GM18858 (cell line): ENCODE data around the gene PRRC1.
A peak's percentile ranks its signal among the peaks of the same experiment; 100 is the strongest.

Source experiments
- ATAC-seq: cut with Tn5 transposase; IDR thresholded peaks from one replicate; pipeline ENCODE4 v1.9.1; 2021; ENCODE audit not compliant: unreplicated experiment

PRRC1 gene

DNA sequence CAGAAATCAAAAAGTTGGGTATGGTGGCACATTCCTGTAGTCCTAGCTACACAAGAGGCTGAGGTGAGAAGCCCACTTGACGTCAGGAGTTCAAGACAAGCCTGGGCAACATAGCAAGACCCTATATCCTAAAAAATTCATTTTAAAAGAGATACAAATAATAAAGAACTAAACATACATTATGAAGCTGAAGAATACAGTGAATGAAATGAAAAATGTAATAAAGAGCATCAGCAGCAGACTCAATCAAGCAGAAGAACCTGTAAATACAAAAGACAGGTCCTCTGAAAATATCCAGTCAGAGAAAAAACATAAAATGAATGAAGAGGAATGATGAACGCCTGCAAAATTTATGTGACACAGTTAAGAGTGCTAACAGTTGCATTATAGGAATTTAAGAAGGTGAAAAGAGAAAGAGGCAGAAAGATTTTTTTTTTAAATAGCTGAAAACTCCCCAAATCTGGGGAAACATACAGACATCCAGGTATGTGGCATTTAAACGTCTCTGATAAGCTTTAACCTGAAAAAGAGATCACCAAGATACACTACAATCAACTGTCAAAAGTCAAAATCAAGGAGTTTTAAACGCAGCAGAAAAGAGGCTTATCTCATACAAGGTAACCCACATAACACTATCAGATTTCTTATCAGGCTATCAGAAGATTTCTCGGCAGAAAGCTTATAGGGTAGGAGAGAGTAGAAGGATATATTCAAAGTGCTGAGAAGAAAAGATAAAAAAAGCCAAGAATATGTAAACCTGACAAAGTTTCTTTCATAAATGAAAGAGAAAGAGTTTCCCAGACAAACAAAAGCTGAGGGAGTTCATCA lies 57.6 kb downstream of the PRRC1 start:
- no peak for ATAC-seq

DNA sequence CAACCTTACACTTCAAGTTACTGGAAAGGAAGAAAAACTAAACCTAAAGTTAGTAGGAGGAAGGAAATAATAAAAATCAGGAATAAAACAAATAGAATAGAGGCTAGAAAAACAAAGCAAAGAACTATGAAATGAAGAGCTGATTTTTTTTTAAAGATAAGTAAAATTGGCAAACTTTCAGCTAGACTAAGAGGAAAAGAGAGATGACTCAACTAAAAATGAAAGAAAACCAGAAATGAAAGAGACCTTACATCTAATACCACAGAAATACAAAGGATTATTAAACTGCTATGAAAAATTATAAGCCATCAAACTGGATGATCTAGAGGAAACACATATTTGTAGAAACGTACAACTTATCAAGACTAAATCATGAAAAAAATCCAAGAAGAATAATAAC lies 60.0 kb downstream of the PRRC1 start:
- ATAC-seq, result no peak

DNA sequence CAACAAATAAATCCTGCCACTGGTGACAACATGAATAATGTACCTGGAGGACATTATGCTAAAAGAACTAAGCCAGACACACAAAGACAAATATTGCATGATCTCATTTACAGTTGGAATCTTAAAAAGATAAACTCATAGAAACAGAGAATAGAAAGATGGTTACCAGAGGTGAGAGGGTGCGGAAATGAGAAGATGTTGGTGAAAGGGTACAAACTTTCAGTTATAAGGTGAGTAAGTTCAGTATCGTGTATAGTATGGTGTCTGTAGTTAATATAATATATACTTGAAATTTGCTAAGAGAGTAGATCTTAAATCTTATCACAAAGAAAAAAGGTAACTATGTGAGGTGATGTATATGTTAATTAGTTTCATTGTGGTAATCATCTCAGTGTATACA lies 63.3 kb downstream of the PRRC1 start:
- peak; percentile 41 for ATAC-seq

DNA sequence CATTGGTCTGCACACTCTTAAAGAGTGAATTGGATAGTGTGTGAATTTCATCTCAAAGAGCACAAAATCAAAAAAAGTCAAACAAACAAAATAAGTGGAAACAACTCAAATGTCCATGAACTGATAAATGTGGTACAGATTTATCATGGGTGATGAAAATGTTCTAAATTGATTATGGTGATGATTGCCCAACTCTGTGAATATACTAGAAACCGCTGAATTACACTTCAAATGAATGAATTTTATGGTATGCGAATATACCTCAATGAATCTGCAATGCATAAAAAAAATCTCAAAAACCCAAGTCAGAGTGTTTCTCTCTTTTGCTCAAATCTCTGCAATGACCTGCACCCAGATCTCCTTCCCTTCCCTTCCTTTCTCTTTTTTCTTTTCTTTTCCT lies 64.0 kb downstream of the PRRC1 start:
- ATAC-seq, result no peak

DNA sequence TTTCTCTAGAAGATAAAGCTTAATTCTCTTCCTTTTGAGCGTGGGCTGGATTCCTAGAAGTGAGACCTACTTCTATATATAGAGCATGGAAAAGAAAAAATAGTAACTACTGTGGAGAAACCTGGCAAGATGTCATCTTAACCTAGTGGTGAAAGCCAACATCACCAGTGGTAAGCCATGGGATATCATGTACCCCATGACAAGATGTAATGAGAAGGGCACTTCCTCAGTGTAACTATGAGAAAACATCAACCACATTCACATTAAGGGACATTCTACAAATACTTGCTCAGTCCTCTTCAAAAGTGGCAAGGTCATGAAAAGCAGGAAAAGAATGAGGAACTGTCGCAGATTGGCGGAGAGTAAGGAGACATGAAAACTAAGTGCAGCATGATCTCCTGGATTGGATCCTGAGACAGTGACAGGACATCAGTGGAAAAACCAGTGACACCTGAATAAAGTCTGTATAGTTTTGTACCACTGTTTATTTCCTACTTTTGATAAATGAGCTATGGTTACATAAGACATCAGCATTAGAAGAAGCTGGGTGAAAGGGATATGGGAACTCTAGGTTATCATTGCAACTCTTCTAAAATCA lies 65.4 kb downstream of the PRRC1 start:
- no peak for ATAC-seq

DNA sequence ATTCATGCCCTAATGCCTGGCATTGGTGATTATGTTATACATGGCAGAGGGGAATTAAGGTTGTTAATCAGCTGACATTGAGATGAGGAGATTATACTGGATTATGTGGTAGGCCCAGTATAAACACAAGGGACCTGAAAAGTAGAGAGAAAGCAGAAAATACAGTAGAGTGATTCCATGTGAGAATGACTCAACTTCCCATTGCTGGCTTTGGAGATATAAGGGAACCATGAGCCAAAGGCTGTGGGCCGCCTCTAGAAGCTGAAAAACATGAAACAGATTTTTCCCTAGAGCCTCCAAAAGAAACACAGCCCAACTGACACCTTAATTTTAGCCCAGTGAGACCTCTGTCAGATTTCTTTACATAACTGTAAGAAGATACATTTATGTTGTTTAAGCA lies 66.4 kb downstream of the PRRC1 start:
- ATAC-seq, result no peak

DNA sequence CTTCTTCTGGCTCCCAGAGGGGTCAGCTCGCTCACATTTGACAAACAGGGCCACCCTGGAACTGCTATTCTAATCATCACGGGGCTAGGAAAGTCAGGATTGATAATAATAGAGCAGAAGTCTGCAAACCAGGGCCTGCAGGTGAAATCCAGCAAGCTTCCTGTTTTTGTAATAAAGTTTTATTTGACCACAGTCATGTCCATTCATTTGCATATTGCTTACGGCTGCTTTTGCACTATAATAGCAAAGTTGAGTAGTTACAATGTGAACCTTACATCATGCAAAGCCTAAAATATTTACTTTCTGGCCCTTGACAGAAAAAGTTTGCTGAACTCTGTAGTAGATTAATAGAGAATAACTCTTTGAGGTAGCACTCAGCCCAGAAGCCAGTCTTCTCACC lies 68.2 kb downstream of the PRRC1 start:
- ATAC-seq, result no peak

DNA sequence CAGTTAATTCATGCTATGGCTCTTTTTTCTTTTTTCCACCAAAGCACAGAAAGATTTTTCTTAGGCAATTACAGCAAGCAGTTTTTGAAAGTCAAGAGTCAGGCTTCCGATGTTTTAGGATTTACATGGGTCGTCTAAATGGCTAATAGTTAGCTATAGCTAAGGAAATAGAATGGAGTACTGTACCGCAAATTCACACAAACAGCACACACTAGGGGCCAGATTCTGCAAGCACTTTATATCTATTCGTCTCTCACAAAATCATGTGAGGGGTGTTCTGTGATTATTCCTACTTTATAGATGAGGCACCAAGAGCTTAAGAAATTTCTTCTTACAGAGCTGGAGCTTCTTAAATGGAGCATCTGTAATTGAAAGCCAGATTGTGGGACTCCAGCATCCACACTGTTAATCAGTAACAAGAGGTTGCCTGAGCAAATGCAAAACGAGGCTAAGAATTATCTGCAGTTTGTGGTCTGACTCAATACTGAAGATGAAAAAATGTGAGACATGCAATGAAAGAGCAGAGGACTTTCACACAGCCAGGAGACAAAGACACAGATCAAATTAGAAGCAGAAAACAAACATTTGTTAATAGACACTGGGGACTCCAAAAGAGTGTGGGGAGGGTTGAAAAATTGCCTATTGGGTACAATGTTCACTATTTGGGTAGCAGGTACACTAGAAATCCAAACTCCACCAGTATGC lies 68.8 kb downstream of the PRRC1 start:
- ATAC-seq, result peak; percentile 77

DNA sequence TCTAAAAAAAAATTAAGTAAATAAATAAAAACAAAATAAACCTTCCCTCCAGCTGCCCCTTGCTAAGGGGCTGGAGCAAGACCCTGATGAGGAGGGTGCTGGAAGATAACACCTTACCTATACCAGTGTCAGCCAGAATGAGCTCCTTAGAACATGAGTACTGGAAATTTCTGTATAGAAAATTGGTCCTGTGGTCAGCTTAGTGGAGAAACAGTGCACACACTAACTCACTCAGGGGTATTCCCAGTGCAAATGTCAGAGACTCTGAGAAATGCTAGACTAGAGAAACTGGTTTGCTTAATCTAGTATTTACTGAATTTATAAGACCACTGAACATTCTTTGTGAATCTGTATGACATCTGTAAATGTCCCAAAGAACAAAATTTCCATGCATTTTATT lies 69.4 kb downstream of the PRRC1 start:
- peak; percentile 29 for ATAC-seq

DNA sequence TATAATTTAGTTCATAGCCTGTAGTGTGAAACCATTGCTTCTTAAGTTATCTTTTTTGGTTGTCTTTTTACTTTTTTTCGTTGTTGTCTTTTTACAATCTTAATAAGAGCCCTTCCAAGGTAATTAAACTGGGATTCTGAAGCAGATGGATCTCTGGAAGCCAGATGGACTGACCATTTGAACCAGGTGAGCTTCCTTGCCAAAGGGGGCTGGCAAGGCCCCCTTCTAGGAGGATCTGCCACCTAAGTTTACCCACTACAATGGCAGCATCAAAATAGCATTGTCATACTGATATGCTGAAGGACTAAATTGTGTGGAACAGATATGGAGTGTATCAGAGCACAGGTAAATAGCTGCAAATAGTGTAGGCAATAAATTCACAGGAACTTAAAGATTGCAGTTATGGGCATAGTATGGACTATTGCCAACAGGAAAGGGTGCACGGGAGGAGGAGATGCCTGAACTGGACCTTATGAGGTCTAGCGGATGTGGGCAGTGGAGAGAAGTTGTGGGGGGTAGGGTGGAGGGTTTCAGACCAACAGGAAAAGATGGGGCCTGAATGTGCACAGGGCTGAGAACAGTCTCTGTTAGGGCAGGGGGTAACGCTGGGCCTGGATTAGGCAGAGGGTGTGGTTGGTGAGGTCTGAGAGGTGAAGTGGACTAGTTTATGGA lies 69.9 kb downstream of the PRRC1 start:
- ATAC-seq, result no peak

DNA sequence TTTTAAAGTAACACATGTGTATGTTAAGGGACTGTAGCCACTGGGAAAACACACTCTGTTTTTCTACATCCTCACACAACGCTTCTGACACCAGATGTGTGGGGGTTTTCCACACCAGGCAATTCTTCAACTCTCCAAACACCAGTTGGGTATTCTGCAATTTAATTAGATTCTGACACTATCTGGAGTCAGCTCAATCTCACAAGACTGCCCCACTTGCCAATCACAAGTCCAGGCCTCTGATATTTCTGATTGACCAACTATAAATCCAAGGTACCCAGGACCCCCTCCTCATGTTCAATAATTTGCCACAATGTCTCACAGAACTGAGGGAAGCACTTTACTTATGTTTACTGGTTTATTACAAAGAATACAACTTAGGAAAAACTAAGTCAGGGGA lies 70.9 kb downstream of the PRRC1 start:
- no peak for ATAC-seq

DNA sequence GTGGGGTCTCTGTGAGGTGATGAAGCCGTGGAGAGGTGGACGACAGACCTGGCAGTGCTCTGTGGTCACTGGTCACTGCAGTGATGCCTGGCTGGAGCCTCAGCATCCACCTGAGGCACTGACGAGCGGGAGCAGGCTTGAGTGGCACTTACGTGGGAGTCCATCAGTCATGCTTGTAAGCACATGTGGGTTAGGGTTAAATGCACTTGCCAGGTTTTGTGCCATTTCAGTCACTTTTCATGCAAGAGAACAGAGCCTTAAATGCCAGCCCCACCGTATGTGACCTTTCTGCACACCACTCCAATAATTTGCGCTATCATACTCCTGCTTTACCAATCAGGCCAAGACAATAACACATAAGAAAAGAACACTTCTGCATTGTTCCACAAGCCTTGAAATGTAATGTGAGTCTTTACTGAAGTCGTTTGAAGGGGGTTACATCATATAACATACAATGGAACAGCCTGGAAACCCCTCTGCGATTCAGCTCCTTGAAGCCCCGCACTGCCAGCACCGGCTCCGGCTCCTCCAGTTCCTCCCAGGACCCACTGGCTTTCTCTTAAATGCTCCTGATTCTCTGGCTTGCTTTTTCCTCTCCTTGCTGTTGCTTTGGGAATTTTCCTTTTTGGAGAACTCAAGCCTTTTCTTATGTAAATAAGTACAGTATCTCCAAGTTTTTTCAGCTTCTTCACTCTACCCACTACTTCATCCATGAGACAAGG lies 72.0 kb downstream of the PRRC1 start:
- no peak for ATAC-seq

DNA sequence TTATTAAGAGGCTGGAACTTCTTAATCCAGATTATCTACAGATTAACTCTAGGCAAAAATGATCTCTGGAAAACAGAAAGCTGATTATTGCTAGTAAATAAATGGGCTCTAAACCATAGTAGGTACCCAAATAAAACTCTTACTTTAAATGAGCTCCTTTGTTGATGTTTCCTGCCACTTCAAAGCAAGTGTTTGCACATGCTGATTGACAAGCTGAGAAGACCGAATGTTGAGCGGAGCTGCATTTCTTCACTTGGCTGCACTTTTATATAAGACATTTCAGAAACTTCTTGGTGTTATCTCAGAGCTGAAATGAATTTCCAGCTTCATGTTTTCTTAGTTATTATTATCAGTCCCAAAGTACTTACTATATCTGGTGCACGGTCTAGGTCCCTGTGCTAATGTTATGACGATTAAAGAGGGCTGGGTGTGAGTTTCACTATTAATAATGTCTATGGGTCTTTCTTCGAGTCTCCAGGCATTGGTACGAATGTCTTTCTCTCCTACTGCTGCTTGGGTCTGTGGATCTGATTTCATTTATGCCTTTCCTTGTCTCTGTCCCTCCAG lies 72.8 kb downstream of the PRRC1 start:
- peak; percentile 52 for ATAC-seq

DNA sequence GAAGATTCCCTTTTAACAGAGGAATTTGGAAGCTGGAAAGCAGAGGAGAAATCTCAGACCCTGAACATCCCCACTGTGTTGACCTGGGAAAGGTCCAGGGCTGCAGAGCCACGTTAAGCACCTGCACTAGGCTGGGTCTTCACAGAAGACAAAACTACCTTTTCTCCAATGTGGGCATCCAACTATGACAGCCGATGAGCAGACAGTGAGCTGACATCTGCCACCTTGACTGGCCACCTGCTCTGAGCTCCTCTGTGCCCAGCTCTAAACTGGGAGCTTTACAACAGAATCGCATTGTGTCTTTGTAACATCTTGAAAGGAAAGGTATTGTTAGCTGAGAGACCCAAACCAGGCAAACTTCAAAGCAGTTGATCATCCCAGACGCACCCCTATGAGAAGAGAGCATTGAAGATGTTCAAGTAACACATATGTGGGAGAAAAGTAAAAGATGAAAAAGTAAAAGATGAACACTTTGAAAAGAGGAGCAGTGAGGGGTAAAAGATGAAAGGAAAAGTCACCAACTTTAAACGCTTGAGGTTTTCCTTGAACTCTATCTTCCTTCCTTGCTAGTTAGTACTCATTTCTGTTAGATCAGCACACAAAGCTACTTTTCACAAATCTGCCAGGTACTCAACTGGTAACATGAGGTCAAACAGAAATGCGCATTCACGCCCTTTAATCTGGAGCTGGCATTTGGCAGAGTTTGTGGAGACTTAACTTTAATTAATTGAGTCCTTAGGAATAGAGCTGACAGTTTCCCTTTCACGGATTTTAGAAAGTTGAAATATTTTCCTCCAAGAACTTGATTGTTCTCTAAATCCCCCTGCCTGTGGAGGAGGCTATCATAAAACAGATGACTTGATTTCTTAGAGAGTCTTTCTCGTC lies 78.3 kb downstream of the PRRC1 start:
- no peak for ATAC-seq

DNA sequence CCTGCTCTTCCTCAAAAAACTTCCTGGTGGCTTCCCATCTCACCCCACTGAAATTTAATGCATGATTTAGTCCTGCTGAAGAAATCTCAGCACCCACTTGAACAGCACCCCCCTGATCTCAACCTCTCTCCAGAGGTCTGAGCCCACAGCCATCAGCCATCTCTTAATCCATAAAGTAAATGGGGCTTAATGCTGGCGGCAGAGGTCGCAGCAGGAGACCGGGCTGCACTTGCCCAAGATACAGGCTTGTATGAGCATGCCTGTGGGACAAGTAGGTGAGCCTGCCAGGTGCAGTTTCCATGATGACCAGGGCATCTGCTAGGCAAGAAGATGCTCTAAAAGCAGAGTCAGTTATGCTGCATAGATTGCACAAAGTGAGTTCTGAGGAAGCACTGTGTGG lies 79.1 kb downstream of the PRRC1 start:
- ATAC-seq, result no peak

DNA sequence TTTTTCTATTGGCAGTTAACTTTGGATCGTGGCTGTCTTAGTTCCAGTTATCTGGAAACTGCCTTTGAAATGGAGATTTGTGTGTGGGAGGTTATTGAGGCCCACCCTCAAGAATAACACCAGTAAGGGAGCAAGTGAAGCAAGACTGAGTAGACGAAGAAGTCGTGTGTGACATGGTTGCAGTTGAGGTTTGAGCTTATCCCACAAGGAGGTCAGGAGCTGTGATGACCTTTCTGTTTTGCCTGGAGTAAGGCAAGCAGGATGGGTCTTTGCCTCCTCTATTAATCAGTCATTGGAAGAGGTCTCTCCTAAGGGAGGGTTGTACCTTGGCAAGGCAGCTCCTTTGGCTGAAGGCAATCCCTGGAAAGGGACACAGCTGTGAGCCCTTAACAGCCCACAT lies 81.9 kb downstream of the PRRC1 start:
- ATAC-seq, result no peak

DNA sequence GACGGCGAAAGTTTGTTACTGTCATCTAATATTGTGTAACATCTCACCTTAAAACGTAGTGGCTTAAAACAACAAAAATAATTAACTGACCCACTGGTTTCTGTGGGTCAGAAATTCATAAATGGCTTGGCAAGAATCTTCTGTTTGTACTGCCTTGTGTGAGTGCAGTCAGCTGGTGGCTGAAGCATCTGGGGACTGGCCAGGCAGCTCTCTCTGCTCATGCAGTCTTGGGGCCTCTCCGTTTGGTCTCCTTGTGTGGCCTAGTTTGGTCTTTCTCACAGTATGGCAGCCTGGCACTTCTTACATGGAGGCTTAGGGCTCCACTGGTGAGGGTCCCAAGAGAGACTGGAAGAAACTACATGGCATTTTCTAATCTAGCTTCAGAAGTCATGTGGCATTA lies 82.4 kb downstream of the PRRC1 start:
- ATAC-seq, result no peak

DNA sequence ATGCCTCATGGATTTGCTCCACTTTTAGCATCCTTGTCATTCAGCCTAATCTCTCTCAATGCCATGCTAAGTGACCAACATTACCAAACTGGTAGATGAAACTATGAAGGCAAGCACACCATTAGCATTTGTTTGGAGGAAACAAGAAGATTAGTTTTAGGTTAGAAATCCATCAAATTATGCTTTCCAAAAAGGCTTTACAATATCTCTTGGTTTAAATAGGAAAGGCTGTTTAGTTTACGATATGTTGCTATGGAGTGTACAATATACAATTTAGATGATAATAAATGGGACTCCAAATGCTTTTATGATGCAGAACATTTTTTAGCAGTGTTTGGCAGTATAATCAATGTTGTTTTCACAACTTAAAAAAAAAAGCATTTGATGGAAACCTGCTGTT lies 83.7 kb downstream of the PRRC1 start:
- ATAC-seq, result no peak

DNA sequence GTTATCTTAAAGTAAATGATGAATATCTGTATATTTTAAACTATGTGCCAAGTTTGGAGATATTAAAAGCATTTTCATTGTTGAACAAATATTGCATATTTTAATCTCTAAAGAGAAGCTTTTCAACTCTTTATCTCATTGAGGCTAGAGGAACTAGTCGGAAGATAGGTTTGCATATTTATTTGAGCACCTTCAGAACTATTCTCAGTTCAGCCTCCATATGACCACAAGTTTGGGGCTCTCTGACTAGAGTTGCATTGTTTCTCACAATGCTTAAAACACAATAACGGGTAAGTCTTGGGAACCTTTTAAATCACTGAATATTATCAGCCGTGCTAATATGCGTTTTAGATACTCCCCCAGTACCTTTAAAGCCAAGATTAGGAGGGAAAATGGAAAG lies 84.2 kb downstream of the PRRC1 start:
- ATAC-seq, result no peak

DNA sequence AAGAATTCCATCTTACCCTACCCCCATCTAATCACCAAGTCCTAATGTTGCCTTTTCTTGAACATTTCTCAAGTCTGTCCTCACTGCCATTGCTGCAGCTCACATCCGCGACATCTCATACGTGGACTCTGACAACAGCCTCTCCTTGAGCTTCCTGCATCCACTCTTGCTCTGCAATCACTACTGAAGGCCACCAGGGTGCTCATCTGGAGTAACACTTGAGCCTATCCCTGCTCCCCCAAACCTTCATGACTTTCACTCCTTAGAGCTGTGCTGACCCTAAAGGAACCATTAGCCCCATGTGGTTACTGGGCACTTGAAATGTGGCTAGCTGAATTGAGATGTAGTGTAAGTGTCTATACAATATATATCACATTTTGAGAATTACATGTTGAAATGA lies 85.0 kb downstream of the PRRC1 start:
- ATAC-seq, result no peak
